Keratinocyte (primary cell): ENCODE results near the gene TRIP11. TPM values are rescaled to one million over a fixed set of nuclear protein-coding genes. Genes with fewer than 3 reads are reported as not detected.

Source experiments
- DNase-seq: peaks from one replicate; pipeline ENCODE4 v3.0.0-alpha.2; 2011; ENCODE audit warnings: low read depth, missing footprints, low spot score
- FAIRE-seq: peaks from 2 replicates; lab custom pipeline; 2011; peaks lifted over from hg19 to GRCh38; lab: Jason Lieb, UNC
- H2AFZ ChIP-seq: 2 replicates; pipeline ENCODE4 v1.6.0; 2012; ENCODE audit warnings: low read length, control low read depth, inconsistent platforms; ENCODE audit not compliant: control insufficient read depth
- H3K27ac ChIP-seq: 2 replicates; pipeline ENCODE4 v1.5.1; 2011; ENCODE audit warnings: low read length; ENCODE audit not compliant: control insufficient read depth, insufficient read depth
- H3K27me3 ChIP-seq: 3 replicates; pipeline ENCODE4 v1.6.0; 2011; ENCODE audit warnings: low read length; ENCODE audit not compliant: control insufficient read depth, insufficient read depth; ENCODE audit errors: extremely low read depth
- H3K36me3 ChIP-seq, 2 experiments: 2 replicates in 1 of 2; 3 replicates in 1 of 2; pipeline ENCODE4 v1.5.1; 2011; ENCODE audit warnings: low read length in 2 of 2, mild to moderate bottlenecking in 1 of 2; ENCODE audit not compliant: control insufficient read depth in 2 of 2, insufficient read depth in 2 of 2; ENCODE audit errors: extremely low read depth in 1 of 2
- H3K4me1 ChIP-seq: 3 replicates; pipeline ENCODE4 v1.5.1; 2011; ENCODE audit warnings: low read length; ENCODE audit not compliant: control insufficient read depth, insufficient read depth; ENCODE audit errors: extremely low read depth
- H3K4me2 ChIP-seq: 3 replicates; pipeline ENCODE4 v1.6.0; 2011; ENCODE audit warnings: low read depth, low read length; ENCODE audit not compliant: control insufficient read depth, insufficient read depth; ENCODE audit errors: extremely low read depth
- H3K4me3 ChIP-seq, 3 experiments: fragments of 200-600 bp in 1 of 3; sonication (generic) in 1 of 3; 2 replicates in 2 of 3; 3 replicates in 1 of 3; pipeline ENCODE4 v1.5.1; 2011 to 2016; ENCODE audit warnings: low read length in 3 of 3, mild to moderate bottlenecking in 3 of 3, control low read depth in 2 of 3, inconsistent platforms in 1 of 3, low read depth in 1 of 3, mixed read lengths in 1 of 3, mixed run types in 1 of 3, moderate library complexity in 1 of 3; ENCODE audit not compliant: control insufficient read depth in 2 of 3, insufficient read depth in 2 of 3; ENCODE audit errors: extremely low read depth in 1 of 3
- H3K79me2 ChIP-seq: 2 replicates; pipeline ENCODE4 v1.6.0; 2012; ENCODE audit warnings: low read length; ENCODE audit not compliant: control insufficient read depth, insufficient read depth
- H3K9ac ChIP-seq: 3 replicates; pipeline ENCODE4 v1.6.0; 2011; ENCODE audit warnings: low read length; ENCODE audit not compliant: control insufficient read depth, insufficient read depth; ENCODE audit errors: extremely low read depth
- H3K9me1 ChIP-seq: 3 replicates; pipeline ENCODE4 v1.6.0; 2011; ENCODE audit warnings: low read length; ENCODE audit not compliant: control insufficient read depth, insufficient read depth; ENCODE audit errors: extremely low read depth
- H3K9me3 ChIP-seq: 2 replicates; pipeline ENCODE4 v1.5.1; 2012; ENCODE audit warnings: low read depth, low read length; ENCODE audit not compliant: control insufficient read depth
- H4K20me1 ChIP-seq: 3 replicates; pipeline ENCODE4 v1.6.0; 2011; ENCODE audit warnings: low read length; ENCODE audit not compliant: control insufficient read depth, insufficient read depth; ENCODE audit errors: extremely low read depth
- EZH2 ChIP-seq: IDR thresholded peaks from one replicate; pipeline ENCODE4 v1.6.1; 2012; ENCODE audit warnings: inconsistent platforms, mild to moderate bottlenecking, low read length, moderate library complexity
- dilution Hi-C: fragments of 300-500 bp; cut with MboI; formaldehyde crosslinking; loops from one replicate; pipeline ENCODE4 v1.7.0; 2020; ENCODE audit warnings: low sequenced_read_pairs; ENCODE audit not compliant: extremely low pct_ligation_motif_present
- polyA plus RNA-seq, 5 experiments: library from polyadenylated mRNA; depleted of rRNA in 3 of 5; stranded (reverse) in 3 of 5; stranded (forward) in 1 of 5; unstranded in 1 of 5; fragments of >200 nt; gene quantifications; 1 replicate in 1 of 5; 2 replicates in 3 of 5; 3 replicates in 1 of 5; pipeline versions ENCODE4 v1.2.1 to v1.2.3, GENCODE V29; 2011 to 2012; ENCODE audit warnings: missing spikeins in 2 of 5, low read depth in 1 of 5, low replicate concordance in 1 of 5
- TF ChIP-seq, protein P1 (sequence below), 3 experiments: IDR thresholded peaks in 1 of 3; conservative IDR thresholded peaks in 1 of 3; optimal IDR thresholded peaks in 1 of 3; 2 replicates in 2 of 3; 3 replicates in 1 of 3; pipeline versions ENCODE3 to v1.5.1; 2011; ENCODE audit warnings: low read length in 3 of 3, mild to moderate bottlenecking in 3 of 3, moderate library complexity in 2 of 3, control low read depth in 1 of 3, inconsistent platforms in 1 of 3; ENCODE audit not compliant: insufficient read depth in 2 of 3; ENCODE audit errors: extremely low read depth in 1 of 3

The TRIP11 gene
- polyA plus RNA-seq, 1 donor (not counting 4 experiments of a cell fraction or from before 2014, with no cell fraction given), result 25.3 TPM

DNA sequence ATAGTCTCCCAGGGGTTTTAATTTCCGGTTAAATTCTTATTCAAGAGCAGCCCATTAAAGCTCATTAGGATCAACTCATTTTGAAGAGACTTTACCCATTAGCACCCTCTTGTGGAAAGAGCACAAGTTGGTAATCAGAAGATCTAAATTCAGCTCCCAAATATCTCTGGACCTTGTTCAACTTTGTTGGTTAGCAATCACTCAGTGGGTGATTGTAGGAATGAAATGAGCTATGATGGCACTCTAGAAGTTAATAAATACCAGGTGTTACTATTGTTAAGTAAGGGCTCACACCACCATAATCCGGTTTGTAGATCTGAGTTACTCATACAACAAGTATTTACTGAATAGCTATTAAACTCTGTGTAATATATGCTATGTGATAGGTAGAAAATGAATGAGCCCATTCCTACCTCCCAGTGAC, 42.9 kb downstream of the TRIP11 start:
- no peak for TF ChIP-seq EZH2
- TF ChIP-seq, protein P1, sequence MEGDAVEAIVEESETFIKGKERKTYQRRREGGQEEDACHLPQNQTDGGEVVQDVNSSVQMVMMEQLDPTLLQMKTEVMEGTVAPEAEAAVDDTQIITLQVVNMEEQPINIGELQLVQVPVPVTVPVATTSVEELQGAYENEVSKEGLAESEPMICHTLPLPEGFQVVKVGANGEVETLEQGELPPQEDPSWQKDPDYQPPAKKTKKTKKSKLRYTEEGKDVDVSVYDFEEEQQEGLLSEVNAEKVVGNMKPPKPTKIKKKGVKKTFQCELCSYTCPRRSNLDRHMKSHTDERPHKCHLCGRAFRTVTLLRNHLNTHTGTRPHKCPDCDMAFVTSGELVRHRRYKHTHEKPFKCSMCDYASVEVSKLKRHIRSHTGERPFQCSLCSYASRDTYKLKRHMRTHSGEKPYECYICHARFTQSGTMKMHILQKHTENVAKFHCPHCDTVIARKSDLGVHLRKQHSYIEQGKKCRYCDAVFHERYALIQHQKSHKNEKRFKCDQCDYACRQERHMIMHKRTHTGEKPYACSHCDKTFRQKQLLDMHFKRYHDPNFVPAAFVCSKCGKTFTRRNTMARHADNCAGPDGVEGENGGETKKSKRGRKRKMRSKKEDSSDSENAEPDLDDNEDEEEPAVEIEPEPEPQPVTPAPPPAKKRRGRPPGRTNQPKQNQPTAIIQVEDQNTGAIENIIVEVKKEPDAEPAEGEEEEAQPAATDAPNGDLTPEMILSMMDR (optimal IDR thresholded peaks at IDR 0.05 in 1 of 3, IDR thresholded peaks at IDR 0.05 in 1 of 3, conservative IDR thresholded peaks at IDR 0.05 in 1 of 3; ENCODE audit: extremely low read depth in 1 of 3, insufficient read depth in 2 of 3, low read length in 3 of 3), result peak in 2 of 3 experiments; percentile 50 to 53
- DNase-seq (peak; percentile 77), FAIRE-seq (peak; percentile 87)
- Histone ChIP-seq H3K9ac (peak overlapping the region; percentile 60), H3K9me3 (no peaks in the 10 kb centered on the region), H3K9me1 (no peaks in the 10 kb centered on the region), H2AFZ (no peak overlapping the region), H3K4me3 (peak overlapping the region in 1 of 3 experiments; percentile 30), H3K4me1 (peaks cover 25% of the 10 kb centered on the region), H3K27ac (peak overlapping the region; percentile 84), H4K20me1 (no peaks in the 10 kb centered on the region), H3K27me3 (no peaks in the 10 kb centered on the region), H3K36me3 (peaks cover 0 to 2% of the 10 kb centered on the region in 2 experiments), H3K4me2 (peak overlapping the region; percentile 71), H3K79me2 (no peaks in the 10 kb centered on the region)
- dilution Hi-C loops, result no loop called here

DNA sequence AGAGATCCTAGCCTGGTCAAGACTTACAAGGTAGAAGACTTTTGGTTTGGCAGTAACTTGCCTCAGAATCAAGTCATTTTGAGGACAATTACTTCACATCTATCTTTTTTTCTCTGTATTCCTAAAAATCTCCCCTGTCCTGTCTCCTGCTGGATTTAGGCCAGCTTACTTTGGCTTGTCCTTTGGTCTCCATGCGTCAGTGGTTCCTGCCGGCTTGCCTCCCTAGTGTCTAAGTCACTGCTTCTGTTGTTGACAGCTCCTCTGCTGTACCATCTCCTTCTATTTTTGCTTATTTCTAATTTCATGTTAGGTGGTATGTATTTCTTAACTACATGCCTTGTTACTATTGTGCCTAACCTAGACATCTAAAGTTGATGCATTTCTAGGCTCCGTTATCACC, 52.7 kb downstream of the TRIP11 start:
- H3K27me3 ChIP-seq, result no peaks in the 10 kb centered on the region
- H3K27ac ChIP-seq, result no peak overlapping the region
- no peaks in the 10 kb centered on the region for H4K20me1 ChIP-seq
- no peak overlapping the region for H2AFZ ChIP-seq
- no peak overlapping the region for H3K4me3 ChIP-seq
- no peak for DNase-seq
- H3K9me3 ChIP-seq, result no peaks in the 10 kb centered on the region
- no peak for TF ChIP-seq EZH2
- TF ChIP-seq, protein P1 (optimal IDR thresholded peaks at IDR 0.05 in 1 of 3, IDR thresholded peaks at IDR 0.05 in 1 of 3, conservative IDR thresholded peaks at IDR 0.05 in 1 of 3; ENCODE audit: extremely low read depth in 1 of 3, insufficient read depth in 2 of 3, low read length in 3 of 3), result no peak
- FAIRE-seq, result no peak
- H3K79me2 ChIP-seq, result no peaks in the 10 kb centered on the region
- H3K4me1 ChIP-seq, result no peaks in the 10 kb centered on the region
- no peak overlapping the region for H3K9ac ChIP-seq
- no peaks in the 10 kb centered on the region for H3K9me1 ChIP-seq
- H3K4me2 ChIP-seq, result no peak overlapping the region
- peaks cover 14 to 16% of the 10 kb centered on the region in 2 experiments for H3K36me3 ChIP-seq
- dilution Hi-C loops, result no loop called here
